Ovary (tissue), 10 donors: Measurements from ENCODE around the gene TSPAN7. TPM values are rescaled to one million over a fixed set of nuclear protein-coding genes. Genes with fewer than 3 reads are reported as not detected.
A peak's percentile ranks its signal among the peaks of the same experiment; 100 is the strongest.

Experiments
- DNase-seq, 5 donors: peaks; one replicate each; pipeline ENCODE4 v3.0.0-alpha.2; 2019 to 2020
- H3K27ac ChIP-seq, 2 donors: fragments of 200-600 bp; one replicate each; pipeline versions ENCODE4 v1.5.1 to v1.8.0; 2019 to 2022
- H3K27me3 ChIP-seq: fragments of 200-600 bp; one replicate; pipeline ENCODE4 v1.8.0; 2022
- H3K36me3 ChIP-seq: fragments of 200-600 bp; sonication (generic); one replicate; pipeline ENCODE4 v1.5.1; 2019
- H3K4me1 ChIP-seq: one replicate; pipeline ENCODE4 v1.8.1; 2013; ENCODE audit warnings: mild to moderate bottlenecking, moderate library complexity; ENCODE audit not compliant: insufficient read depth
- H3K4me3 ChIP-seq: fragments of 200-600 bp; sonication (generic); one replicate; pipeline ENCODE4 v1.5.1; 2017
- H3K9me3 ChIP-seq, 2 donors: fragments of 200-600 bp in 1 of 2; sonication (generic) in 1 of 2; one replicate each; pipeline versions ENCODE4 v1.5.1 to v1.8.1; 2013 to 2019; ENCODE audit warnings: mild to moderate bottlenecking in 1 of 2, moderate library complexity in 1 of 2
- EP300 ChIP-seq: sonication (generic); formaldehyde crosslinking; IDR thresholded peaks from one replicate; pipeline ENCODE4 v1.6.1; 2017; ENCODE audit warnings: antibody characterized with exemption
- POLR2A ChIP-seq: fragments of 450-650 bp; IDR thresholded peaks from one replicate; pipeline ENCODE4 v1.6.1; 2017; ENCODE audit warnings: antibody characterized with exemption, mild to moderate bottlenecking, moderate library complexity
- WGBS, 3 donors: extraction: QIAGEN DNeasy Blood & Tissue Kit in 1 of 3; methylation state at CpG; one replicate each; pipeline versions ENCODE4 v1.1.5 to v1.1.7; 2013 to 2017; 5-methylcytosine and 5-hydroxymethylcytosine counted together
- intact Hi-C, 4 donors: fragments of 100-400 bp; cut with DNase I; formaldehyde crosslinking; loops; one replicate each; pipeline versions ENCODE4 v1.11.0 to v1.15.1; 2022 to 2023
- long read RNA-seq, 3 donors: library from polyadenylated mRNA in 2 of 3; unstranded in 2 of 3; transcript quantifications; one replicate each; pipeline ENCODE4 v2.0.0 and lab custom pipeline, GENCODE V29; 2021 to 2026
- polyA plus RNA-seq, 2 donors: library from polyadenylated mRNA; stranded (reverse); fragments of 200-250 nt in 1 of 2; fragments of 350-450 nt in 1 of 2; fragmentation: Illumina TruSeq in 1 of 2; extraction: RNeasy Lipid Tissue Mini Kit (QIAGEN cat#74804) in 1 of 2; gene quantifications; one replicate each; pipeline ENCODE4 v1.2.3, GENCODE V29; 2013 to 2014
- total RNA-seq, 7 donors: library from RNA; depleted of rRNA in 2 of 7; stranded (reverse); fragments of >200 nt in 2 of 7; fragmentation: NEBNext Ultra II Directional in 3 of 7; extraction: Animal tissue kit (Norgen Biotek cat#: 25700) in 3 of 7; gene quantifications; one replicate each; pipeline versions ENCODE4 v1.1.0 to v1.2.4, GENCODE V29; 2016 to 2023
- TF ChIP-seq, protein P1 (sequence below), 3 donors: fragments of 450-650 bp in 2 of 3; fragments of 200-600 bp in 1 of 3; IDR thresholded peaks; one replicate each; pipeline versions ENCODE4 v1.5.1 to v1.8.0; 2016 to 2022; ENCODE audit warnings: antibody characterized with exemption in 3 of 3, mild to moderate bottlenecking in 1 of 3
- donor health status: DM: no; HTN: no; CAD: no; lungs with moderate emphysema.
- donor health status: DM: no; HTN: no; CAD: no.
- donor health status: Bipolar disorder and iron deficiency.
- donor health status: DM: yes; HTN: yes; CAD: no.
- donor health status: DM: no; HTN: no; CAD: no.
- donor health status: DM: yes; HTN: yes; CAD: no.

TSPAN7 gene, protein sequence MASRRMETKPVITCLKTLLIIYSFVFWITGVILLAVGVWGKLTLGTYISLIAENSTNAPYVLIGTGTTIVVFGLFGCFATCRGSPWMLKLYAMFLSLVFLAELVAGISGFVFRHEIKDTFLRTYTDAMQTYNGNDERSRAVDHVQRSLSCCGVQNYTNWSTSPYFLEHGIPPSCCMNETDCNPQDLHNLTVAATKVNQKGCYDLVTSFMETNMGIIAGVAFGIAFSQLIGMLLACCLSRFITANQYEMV
- total RNA-seq: 10 to 100 TPM in 6 of 7 donors, 1 to 10 TPM in 1; 8.3 to 29.5 (median 18.6) TPM
- 10 to 100 TPM; 33.1 to 84.2 TPM for polyA plus RNA-seq
- long read RNA-seq, donor 1, transcript TSPAN7-202 (8 exons, 1,909 nt): major isoform, 23 of 23 reads
- long read RNA-seq, donor 1, partial matches to known transcripts: 0 of 23 reads
- long read RNA-seq, donor 1, other reads (novel, unspliced or antisense): 0 of 23 reads
- long read RNA-seq, donor 2, transcript TSPAN7-202 (8 exons, 1,909 nt): major isoform, 10 of 10 reads
- long read RNA-seq, donor 2, partial matches to known transcripts: 0 of 10 reads
- long read RNA-seq, donor 2, other reads (novel, unspliced or antisense): 0 of 10 reads
- long read RNA-seq, donor 3, transcript TSPAN7-202 (8 exons, 1,909 nt): major isoform, 16 of 17 reads
- long read RNA-seq, donor 3, partial matches to known transcripts: 0 of 17 reads
- long read RNA-seq, donor 3, other reads (novel, unspliced or antisense): 1 of 17 reads

DNA sequence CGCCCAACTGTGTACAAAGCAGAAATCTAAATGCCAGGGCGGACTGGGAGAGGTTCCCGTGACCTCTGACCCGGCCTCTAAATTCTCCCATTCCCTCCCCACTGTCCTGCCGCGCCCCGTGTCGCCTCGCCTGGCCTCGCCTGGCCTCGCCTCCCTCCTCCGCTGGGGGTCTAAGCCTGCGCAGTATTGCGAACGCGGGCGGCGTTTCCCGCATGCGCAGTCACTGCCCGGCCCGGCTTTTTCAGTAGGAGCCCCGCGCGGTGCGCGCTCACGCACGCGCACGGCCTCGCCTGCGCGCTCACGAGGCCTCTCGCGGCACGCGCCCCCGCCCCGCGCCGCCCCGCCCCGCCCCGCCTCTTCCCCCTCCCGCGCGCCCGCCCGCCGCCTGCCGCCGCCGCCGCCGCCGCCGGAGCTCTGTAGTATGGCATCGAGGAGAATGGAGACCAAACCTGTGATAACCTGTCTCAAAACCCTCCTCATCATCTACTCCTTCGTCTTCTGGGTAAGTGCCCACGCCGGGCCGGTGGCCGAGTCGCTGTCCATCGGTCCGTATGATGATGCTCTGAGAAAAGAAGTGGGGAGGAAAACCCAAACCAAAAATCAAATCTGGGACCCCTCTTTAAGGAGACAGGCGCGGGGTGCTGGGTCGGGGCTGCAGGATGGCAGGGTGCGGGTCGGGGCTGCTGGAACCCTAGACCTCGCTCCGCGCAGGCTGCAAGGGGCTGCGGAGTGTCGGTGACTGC lies at the start of gene TSPAN7:
TSS of gene TSPAN7 (plus strand) at position 417 of the 743 bp plus-strand sequence. CDS start at position 422, 5 bp downstream.
- Histone ChIP-seq H3K36me3 (no peaks in the 10 kb centered on the region), H3K27ac (no peak within 1 kb of the TSS), H3K4me1 (no peaks in the 10 kb centered on the region), H3K4me3 (peak within 1 kb of the TSS; percentile 41), H3K27me3 (no peaks in the 10 kb centered on the region), H3K9me3 (no peaks in the 10 kb centered on the region)
- intact Hi-C loops: no loop called here
- TF ChIP-seq EP300: no peak
- TF ChIP-seq, protein P1, sequence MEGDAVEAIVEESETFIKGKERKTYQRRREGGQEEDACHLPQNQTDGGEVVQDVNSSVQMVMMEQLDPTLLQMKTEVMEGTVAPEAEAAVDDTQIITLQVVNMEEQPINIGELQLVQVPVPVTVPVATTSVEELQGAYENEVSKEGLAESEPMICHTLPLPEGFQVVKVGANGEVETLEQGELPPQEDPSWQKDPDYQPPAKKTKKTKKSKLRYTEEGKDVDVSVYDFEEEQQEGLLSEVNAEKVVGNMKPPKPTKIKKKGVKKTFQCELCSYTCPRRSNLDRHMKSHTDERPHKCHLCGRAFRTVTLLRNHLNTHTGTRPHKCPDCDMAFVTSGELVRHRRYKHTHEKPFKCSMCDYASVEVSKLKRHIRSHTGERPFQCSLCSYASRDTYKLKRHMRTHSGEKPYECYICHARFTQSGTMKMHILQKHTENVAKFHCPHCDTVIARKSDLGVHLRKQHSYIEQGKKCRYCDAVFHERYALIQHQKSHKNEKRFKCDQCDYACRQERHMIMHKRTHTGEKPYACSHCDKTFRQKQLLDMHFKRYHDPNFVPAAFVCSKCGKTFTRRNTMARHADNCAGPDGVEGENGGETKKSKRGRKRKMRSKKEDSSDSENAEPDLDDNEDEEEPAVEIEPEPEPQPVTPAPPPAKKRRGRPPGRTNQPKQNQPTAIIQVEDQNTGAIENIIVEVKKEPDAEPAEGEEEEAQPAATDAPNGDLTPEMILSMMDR (IDR thresholded peaks at IDR 0.05): no peak
- TF ChIP-seq POLR2A: no peak
- peak; percentile 75 to 88 (median 84) for DNase-seq
- 35 to 43% (median 41%) methylated on average over 68 to 78 of the region's 78 CpGs for WGBS, 3 donors

DNA sequence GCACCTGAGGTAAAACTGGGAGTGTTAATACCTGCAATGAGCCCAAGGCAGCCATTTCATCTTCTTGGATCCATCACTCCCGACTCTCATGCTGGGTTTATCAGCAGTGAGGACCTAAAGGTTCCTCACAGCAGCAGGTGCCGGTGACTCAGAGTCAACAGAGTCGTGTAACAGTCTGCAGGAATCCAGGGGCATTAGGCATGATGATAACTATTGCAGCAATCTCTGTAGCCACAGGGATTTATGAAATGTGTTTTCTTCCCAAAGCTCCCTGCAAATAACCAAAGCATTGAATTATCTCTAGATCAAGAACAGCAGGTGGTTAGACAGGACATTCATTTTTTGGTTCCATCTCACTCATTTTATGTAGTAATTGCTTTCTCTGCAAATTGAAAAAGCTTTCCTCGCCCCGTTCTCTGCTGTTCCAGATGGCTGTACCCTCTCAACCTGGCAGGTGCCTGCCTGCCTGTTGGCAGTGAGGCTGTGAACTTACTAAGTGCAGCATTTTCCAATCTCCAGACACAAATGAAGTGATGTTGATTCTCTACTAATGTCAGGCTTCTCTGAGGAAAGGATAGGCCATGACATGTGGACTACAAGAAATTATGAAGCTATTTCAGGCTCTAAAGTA lies 48.1 kb upstream of the TSPAN7 start:
- Histone ChIP-seq H3K4me3 (no peak overlapping the region), H3K27me3 (no peaks in the 10 kb centered on the region), H3K9me3 (no peaks in the 10 kb centered on the region), H3K4me1 (no peaks in the 10 kb centered on the region), H3K27ac (no peak overlapping the region), H3K36me3 (no peaks in the 10 kb centered on the region)
- intact Hi-C loops: no loop called here
- no peak for DNase-seq
- no peak for TF ChIP-seq EP300
- TF ChIP-seq, protein P1 (IDR thresholded peaks at IDR 0.05): no peak
- no peak for TF ChIP-seq POLR2A
- WGBS, 3 donors: 65 to 74% (median 68%) methylated on average over 5 of the region's 5 CpGs

DNA sequence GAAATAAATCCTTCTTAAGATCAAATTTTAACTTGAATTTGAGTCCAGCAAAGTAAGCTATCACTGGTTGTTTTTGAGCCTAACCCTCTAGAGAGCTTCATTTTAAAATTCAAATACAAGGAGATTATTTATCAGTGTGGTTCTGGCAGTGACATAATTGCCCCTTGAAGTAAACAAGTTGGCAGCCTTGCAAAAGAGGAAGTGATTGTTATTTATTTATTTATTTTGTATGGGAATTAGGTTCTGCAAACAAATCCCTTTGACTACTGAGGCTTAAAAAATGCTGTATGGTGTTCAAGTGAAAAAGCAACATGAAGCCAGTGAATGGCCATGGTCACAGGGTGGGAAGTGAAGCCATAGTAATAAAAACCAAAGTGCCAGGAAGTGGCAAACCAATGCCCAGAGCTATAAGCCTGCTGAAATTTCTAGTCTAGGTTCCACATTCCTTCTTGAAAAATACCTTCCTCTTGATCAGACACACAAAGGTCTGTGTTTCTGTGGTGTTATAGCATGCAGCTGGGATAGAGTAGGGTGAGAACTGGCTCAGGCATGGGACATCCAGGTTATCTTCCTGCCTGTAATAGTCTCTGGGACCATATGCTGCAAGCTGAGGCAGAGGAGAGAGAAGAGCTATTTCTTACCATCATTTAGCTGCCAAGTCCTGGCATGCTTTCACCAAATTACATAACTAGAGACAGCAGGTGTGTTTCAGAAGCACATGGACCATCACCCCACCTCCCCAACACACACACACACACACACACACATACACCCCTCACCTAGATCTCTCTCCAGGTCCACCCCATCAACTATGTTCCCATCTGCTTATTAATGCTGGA lies 47.1 kb upstream of the TSPAN7 start:
- no peaks in the 10 kb centered on the region for H3K9me3 ChIP-seq
- H3K4me3 ChIP-seq: no peak overlapping the region
- TF ChIP-seq EP300: no peak
- TF ChIP-seq POLR2A: no peak
- TF ChIP-seq, protein P1 (IDR thresholded peaks at IDR 0.05): no peak
- no peak overlapping the region for H3K27ac ChIP-seq
- no peaks in the 10 kb centered on the region for H3K27me3 ChIP-seq
- DNase-seq: no peak
- intact Hi-C loops: no loop called here
- H3K4me1 ChIP-seq: no peaks in the 10 kb centered on the region
- H3K36me3 ChIP-seq: no peaks in the 10 kb centered on the region
